ENCODE measurements around the gene STXBP5L.

- TF ChIP-seq CTCF (IDR thresholded peaks at IDR 0.05) (no peak), POLR2A (IDR thresholded peaks at IDR 0.05) (no peak)
Observed at GRCh38 chr3:121252676-121253075, 344.7 kb downstream of the STXBP5L start.
